Upper lobe of left lung (tissue), 4 donors: ENCODE measurements around the gene MBOAT7.

ENCODE experiments used
- EP300 ChIP-seq, 4 donors: sonication (generic); formaldehyde crosslinking; IDR thresholded peaks; one replicate each; pipeline ENCODE4 v1.5.1; 2017; ENCODE audit warnings: antibody characterized with exemption in 4 of 4, control low read depth in 2 of 4
- POLR2A ChIP-seq, 4 donors: fragments of 450-650 bp; IDR thresholded peaks; one replicate each; pipeline ENCODE4 v1.5.1; 2016 to 2017; ENCODE audit warnings: antibody characterized with exemption in 4 of 4, mild to moderate bottlenecking in 2 of 4
- POLR2AphosphoS5 ChIP-seq, 2 donors: sonication (generic); formaldehyde crosslinking; IDR thresholded peaks; one replicate each; pipeline ENCODE4 v1.5.1; 2017; ENCODE audit warnings: antibody characterized with exemption in 2 of 2
- TF ChIP-seq, protein P1 (sequence below), 6 experiments: fragments of 450-650 bp in 4 of 6; fragments of 200-600 bp in 2 of 6; sonication (generic) in 2 of 6; IDR thresholded peaks; one replicate each; pipeline ENCODE4 v1.5.1; 2016 to 2019; ENCODE audit warnings: antibody characterized with exemption in 6 of 6

GRCh38 chr19:54191811-54192453, 2.6 kb upstream of the MBOAT7 start:
- TF ChIP-seq POLR2A (IDR thresholded peaks at IDR 0.05) (no peak), POLR2AphosphoS5 (IDR thresholded peaks at IDR 0.05) (no peak), EP300 (IDR thresholded peaks at IDR 0.05) (no peak)
- TF ChIP-seq, protein P1, sequence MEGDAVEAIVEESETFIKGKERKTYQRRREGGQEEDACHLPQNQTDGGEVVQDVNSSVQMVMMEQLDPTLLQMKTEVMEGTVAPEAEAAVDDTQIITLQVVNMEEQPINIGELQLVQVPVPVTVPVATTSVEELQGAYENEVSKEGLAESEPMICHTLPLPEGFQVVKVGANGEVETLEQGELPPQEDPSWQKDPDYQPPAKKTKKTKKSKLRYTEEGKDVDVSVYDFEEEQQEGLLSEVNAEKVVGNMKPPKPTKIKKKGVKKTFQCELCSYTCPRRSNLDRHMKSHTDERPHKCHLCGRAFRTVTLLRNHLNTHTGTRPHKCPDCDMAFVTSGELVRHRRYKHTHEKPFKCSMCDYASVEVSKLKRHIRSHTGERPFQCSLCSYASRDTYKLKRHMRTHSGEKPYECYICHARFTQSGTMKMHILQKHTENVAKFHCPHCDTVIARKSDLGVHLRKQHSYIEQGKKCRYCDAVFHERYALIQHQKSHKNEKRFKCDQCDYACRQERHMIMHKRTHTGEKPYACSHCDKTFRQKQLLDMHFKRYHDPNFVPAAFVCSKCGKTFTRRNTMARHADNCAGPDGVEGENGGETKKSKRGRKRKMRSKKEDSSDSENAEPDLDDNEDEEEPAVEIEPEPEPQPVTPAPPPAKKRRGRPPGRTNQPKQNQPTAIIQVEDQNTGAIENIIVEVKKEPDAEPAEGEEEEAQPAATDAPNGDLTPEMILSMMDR (IDR thresholded peaks at IDR 0.05) = no peak
